GM12891 (cell line): ENCODE measurements around the gene RUSC1.
"Not testable (repeated sequence)": the region's sequence is repeated elsewhere in the genome, so short reads cannot be mapped to it uniquely, and the experiment has no call there.

Experiments
- DNase-seq: peaks from one replicate; pipeline ENCODE4 v3.0.0; 2011; ENCODE audit warnings: low spot score; ENCODE audit not compliant: insufficient read length
- FAIRE-seq: peaks from 2 replicates; lab custom pipeline; 2011; peaks lifted over from hg19 to GRCh38; lab: Jason Lieb, UNC
- PAX5 ChIP-seq: IDR thresholded peaks from 2 replicates; pipeline ENCODE4 v1.6.1; 2011; ENCODE audit warnings: low read length, moderate library complexity, mild to moderate bottlenecking; ENCODE audit not compliant: insufficient read depth, severe bottlenecking
- POLR2A ChIP-seq: IDR thresholded peaks from 2 replicates; pipeline ENCODE4 v1.6.1; 2011; ENCODE audit warnings: low read depth, low read length, control low read depth
- POLR2AphosphoS5 ChIP-seq: IDR thresholded peaks from 2 replicates; pipeline ENCODE4 v1.6.1; 2011; ENCODE audit warnings: low read depth, low read length, control low read depth
- POU2F2 ChIP-seq: IDR thresholded peaks from 2 replicates; pipeline ENCODE4 v1.6.1; 2011; ENCODE audit warnings: low read depth, mild to moderate bottlenecking, control low read depth, low read length, moderate library complexity
- SPI1 ChIP-seq: IDR thresholded peaks from 2 replicates; pipeline ENCODE4 v1.6.1; 2011; ENCODE audit warnings: low read depth, low read length, control low read depth
- TAF1 ChIP-seq: IDR thresholded peaks from 2 replicates; pipeline ENCODE4 v1.6.1; 2011; ENCODE audit warnings: low read depth, low read length, control low read depth

RUSC1 gene

GRCh38 chr1:155322953-155323728 lies 2.4 kb downstream of the RUSC1 start:
- TF ChIP-seq PAX5 (no peak), POLR2A (no peak), TAF1 (no peak), POLR2AphosphoS5 (no peak), POU2F2 (no peak), SPI1 (no peak)
- DNase-seq, result peak; percentile 92
- no peak for FAIRE-seq

- DNase-seq (peak; percentile 81), FAIRE-seq (no peak)
- TF ChIP-seq POU2F2, result no peak
- TF ChIP-seq PAX5, result no peak
- TF ChIP-seq POLR2AphosphoS5, result no peak
- TF ChIP-seq TAF1, result no peak
- no peak for TF ChIP-seq SPI1
- TF ChIP-seq POLR2A, result no peak; the same call in 1 of the 2 replicates
These were observed 3.0 kb downstream of the RUSC1 start for GRCh38 chr1:155323729-155324036.

GRCh38 chr1:155324037-155324716 lies 3.5 kb downstream of the RUSC1 start:
- FAIRE-seq (peak; percentile 94), DNase-seq (peak; percentile 94)
- TF ChIP-seq POLR2AphosphoS5 (peak; percentile 36; the same call in 1 of the 2 replicates), POU2F2 (0 out of 2 replicates have a peak, but pooled peaks have one; percentile 5), SPI1 (no peak), PAX5 (no peak), POLR2A (peak; percentile 12; the same call in 1 of the 2 replicates), TAF1 (no peak)

- peak; percentile 46 for DNase-seq
- TF ChIP-seq POLR2A, result no peak
- FAIRE-seq, result peak; percentile 40
These were observed 4.3 kb downstream of the RUSC1 start for GRCh38 chr1:155324717-155325602.

GRCh38 chr1:155325603-155325893 lies 4.9 kb downstream of the RUSC1 start:
- no peak for TF ChIP-seq TAF1
- TF ChIP-seq POU2F2, result no peak
- no peak for TF ChIP-seq PAX5
- TF ChIP-seq SPI1, result no peak
- TF ChIP-seq POLR2AphosphoS5, result no peak
- TF ChIP-seq POLR2A, result no peak
- FAIRE-seq, result no peak
- DNase-seq, result no peak

- no peak for TF ChIP-seq TAF1
- no peak; the same call in 1 of the 2 replicates for TF ChIP-seq POLR2AphosphoS5
- TF ChIP-seq POU2F2, result no peak
- TF ChIP-seq SPI1, result no peak
- no peak for TF ChIP-seq POLR2A
- TF ChIP-seq PAX5, result no peak
- DNase-seq, result no peak
- peak; percentile 35 for FAIRE-seq
These were observed 5.4 kb downstream of the RUSC1 start for GRCh38 chr1:155326020-155326526.

- TF ChIP-seq TAF1 (no peak), SPI1 (no peak), POLR2A (no peak)
- DNase-seq, result no peak
- no peak for FAIRE-seq
These were observed 5.9 kb downstream of the RUSC1 start for GRCh38 chr1:155326631-155327037.

- FAIRE-seq, result no peak
- no peak for DNase-seq
- TF ChIP-seq POLR2AphosphoS5 (no peak), POU2F2 (no peak), SPI1 (no peak), POLR2A (no peak), PAX5 (no peak), TAF1 (no peak)
These were observed 7.3 kb downstream of the RUSC1 start for GRCh38 chr1:155327981-155328380.

- DNase-seq, FAIRE-seq: not testable (repeated sequence)
These were observed 8.2 kb downstream of the RUSC1 start for GRCh38 chr1:155328856-155329255.

- no peak for TF ChIP-seq TAF1
- TF ChIP-seq SPI1, result peak; percentile 49
- FAIRE-seq (no peak), DNase-seq (no peak)
These were observed 9.4 kb downstream of the RUSC1 start for GRCh38 chr1:155329980-155330598.
